H1 (cell line): ENCODE results near the gene GRIK1.

ENCODE experiments used
- EGR1 ChIP-seq: IDR thresholded peaks from 2 replicates; pipeline ENCODE4 v1.6.1; 2011; ENCODE audit warnings: low read depth, low read length, borderline replicate concordance
- EP300 ChIP-seq, 2 experiments: IDR thresholded peaks; 1 replicate in 1 of 2; 2 replicates in 1 of 2; pipeline ENCODE4 v1.6.1; 2011 to 2012; ENCODE audit warnings: low read depth in 2 of 2, low read length in 2 of 2, mild to moderate bottlenecking in 2 of 2, borderline replicate concordance in 1 of 2, inconsistent platforms in 1 of 2, moderate library complexity in 1 of 2
- FOSL1 ChIP-seq: IDR thresholded peaks from 2 replicates; pipeline ENCODE4 v1.6.1; 2011; ENCODE audit warnings: mild to moderate bottlenecking, low read depth, low read length, moderate library complexity; ENCODE audit not compliant: insufficient read depth
- GABPA ChIP-seq: IDR thresholded peaks from 2 replicates; pipeline ENCODE4 v1.6.1; 2011; ENCODE audit warnings: mild to moderate bottlenecking, low read length, moderate library complexity, borderline replicate concordance; ENCODE audit not compliant: insufficient read depth
- RFX5 ChIP-seq: IDR thresholded peaks from 2 replicates; pipeline ENCODE4 v1.6.1; 2011; ENCODE audit warnings: low read depth, low read length, improper control_type of control experiment, borderline replicate concordance
- TAF1 ChIP-seq: IDR thresholded peaks from 2 replicates; pipeline ENCODE4 v1.6.1; 2011; ENCODE audit warnings: mild to moderate bottlenecking, low read depth, low read length

GRCh38 chr21:29808153-29808552 lies 131.6 kb downstream of the GRIK1 start:
- TF ChIP-seq RFX5 (no peak), FOSL1 (no peak), EGR1 (no peak), EP300 (IDR thresholded peaks at IDR 0.05; ENCODE audit: borderline replicate concordance in 1 of 2, low read depth in 2 of 2, low read length in 2 of 2) (no peak), TAF1 (no peak), GABPA (no peak)
